Stimulated activated CD4-positive, alpha-beta T cell treated with anti-CD3 and anti-CD28 coated beads, Interleukin-4, amount 100 ng/mL, for 4 hours (primary cell): Measurements from ENCODE around the gene CCDC158.
"Not testable (repeated sequence)": the region's sequence is repeated elsewhere in the genome, so short reads cannot be mapped to it uniquely, and the experiment has no call there.

Source experiments
- DNase-seq, 2 experiments: peaks; one replicate each; pipeline ENCODE4 v3.0.0-alpha.2; 2020

The CCDC158 gene

GRCh38 chr4:76420762-76421581, at the start of gene CCDC158:
Gene CCDC158 (minus strand): TSS chr4:76421141. CDS start chr4:76403207, 17,934 bp downstream.
- peak in 1 of 2 experiments; percentile 2 for DNase-seq

- DNase-seq = no peak
Observed at GRCh38 chr4:76470532-76470931, 49.6 kb upstream of the CCDC158 start.

GRCh38 chr4:76470064-76470463, 49.1 kb upstream of the CCDC158 start:
- no peak for DNase-seq

GRCh38 chr4:76463568-76463967, 42.6 kb upstream of the CCDC158 start:
- no peak for DNase-seq

- no peak for DNase-seq
Observed at GRCh38 chr4:76459291-76459723, 38.4 kb upstream of the CCDC158 start.

GRCh38 chr4:76458825-76459224, 37.9 kb upstream of the CCDC158 start:
- DNase-seq = no peak

GRCh38 chr4:76458297-76458696, 37.4 kb upstream of the CCDC158 start:
- no peak for DNase-seq

GRCh38 chr4:76457885-76458284, 36.9 kb upstream of the CCDC158 start:
- no peak for DNase-seq

GRCh38 chr4:76454073-76454472, 33.1 kb upstream of the CCDC158 start:
- not testable (repeated sequence) for DNase-seq

GRCh38 chr4:76453232-76453631, 32.3 kb upstream of the CCDC158 start:
- DNase-seq = no peak

GRCh38 chr4:76449833-76450232, 28.9 kb upstream of the CCDC158 start:
- DNase-seq = no peak

- no peak for DNase-seq
Observed at GRCh38 chr4:76449362-76449767, 28.4 kb upstream of the CCDC158 start.

GRCh38 chr4:76448211-76448610, 27.3 kb upstream of the CCDC158 start:
- DNase-seq = no peak

GRCh38 chr4:76447393-76447851, 26.5 kb upstream of the CCDC158 start:
- no peak for DNase-seq

- DNase-seq = no peak
Observed at GRCh38 chr4:76445911-76446310, 25.0 kb upstream of the CCDC158 start.

GRCh38 chr4:76443376-76443775, 22.4 kb upstream of the CCDC158 start:
- no peak for DNase-seq

- no peak for DNase-seq
Observed at GRCh38 chr4:76442807-76443206, 21.9 kb upstream of the CCDC158 start.

- no peak for DNase-seq
Observed at GRCh38 chr4:76441881-76442280, 20.9 kb upstream of the CCDC158 start.

- no peak for DNase-seq
Observed at GRCh38 chr4:76439491-76439890, 18.6 kb upstream of the CCDC158 start.

GRCh38 chr4:76435528-76436319, 14.8 kb upstream of the CCDC158 start:
- DNase-seq = no peak

- no peak for DNase-seq
Observed at GRCh38 chr4:76434901-76435527, 14.1 kb upstream of the CCDC158 start, which contains the start of gene SHROOM3. Gene SHROOM3 (plus strand): TSS chr4:76435229. CDS start chr4:76436053, 824 bp downstream.

- no peak for DNase-seq
Observed at GRCh38 chr4:76430519-76431388, 9.8 kb upstream of the CCDC158 start.
